ENCODE measurements around the gene PWWP2B. TPM values are rescaled to one million over a fixed set of nuclear protein-coding genes. Genes with fewer than 3 reads are reported as not detected.

PWWP2B gene
- total RNA-seq, 1 donor from 2014 or later, result 24.4 TPM

GRCh38 chr10:132368881-132369635 lies 27.9 kb upstream of the PWWP2B start:
- H3K27ac ChIP-seq, result no peak overlapping the region
- intact Hi-C loops (cut with DNase I), result no loop called here
- H3K4me3 ChIP-seq, result no peak overlapping the region
- peaks cover 21% of the 10 kb centered on the region in 2 donors for H3K36me3 ChIP-seq
- peaks cover 0 to 5% of the 10 kb centered on the region in 2 donors for H3K9me3 ChIP-seq
- TF ChIP-seq CTCF (IDR thresholded peaks at IDR 0.05), result no peak
- no peaks in the 10 kb centered on the region for H3K4me1 ChIP-seq
- H3K27me3 ChIP-seq, result no peaks in the 10 kb centered on the region
- DNase-seq (ENCODE audit: low spot score in 2 of 2), result no peak

GRCh38 chr10:132369636-132370185 lies 27.3 kb upstream of the PWWP2B start:
- intact Hi-C loops (cut with DNase I), result no loop called here
- no peaks in the 10 kb centered on the region for H3K27me3 ChIP-seq
- no peak overlapping the region for H3K4me3 ChIP-seq
- H3K27ac ChIP-seq, result no peak overlapping the region
- peaks cover 20 to 21% of the 10 kb centered on the region in 2 donors for H3K36me3 ChIP-seq
- H3K9me3 ChIP-seq, result peaks cover 0 to 5% of the 10 kb centered on the region in 2 donors
- no peak for TF ChIP-seq CTCF (IDR thresholded peaks at IDR 0.05)
- DNase-seq (ENCODE audit: low spot score in 2 of 2), result no peak
- H3K4me1 ChIP-seq, result no peaks in the 10 kb centered on the region

GRCh38 chr10:132370426-132371340 lies 26.3 kb upstream of the PWWP2B start:
- Histone ChIP-seq H3K36me3 (peaks cover 10 to 20% of the 10 kb centered on the region in 2 donors), H3K27me3 (no peaks in the 10 kb centered on the region), H3K9me3 (peaks cover 0 to 5% of the 10 kb centered on the region in 2 donors), H3K4me3 (no peak overlapping the region), H3K27ac (no peak overlapping the region), H3K4me1 (no peaks in the 10 kb centered on the region)
- TF ChIP-seq CTCF (IDR thresholded peaks at IDR 0.05), result no peak
- no peak for DNase-seq (ENCODE audit: low spot score in 2 of 2)
- intact Hi-C loops (cut with DNase I), result no loop called here

- no peaks in the 10 kb centered on the region for H3K27me3 ChIP-seq
- H3K4me1 ChIP-seq, result no peaks in the 10 kb centered on the region
- DNase-seq (ENCODE audit: low spot score in 2 of 2), result no peak
- peaks cover 0 to 5% of the 10 kb centered on the region in 2 donors for H3K9me3 ChIP-seq
- H3K4me3 ChIP-seq, result no peak overlapping the region
- H3K36me3 ChIP-seq, result peaks cover 3 to 10% of the 10 kb centered on the region in 2 donors
- no peak for TF ChIP-seq CTCF (IDR thresholded peaks at IDR 0.05)
- H3K27ac ChIP-seq, result no peak overlapping the region
- intact Hi-C loops (cut with DNase I), result no loop called here
These were observed 25.3 kb upstream of the PWWP2B start for GRCh38 chr10:132371641-132372081.

- Histone ChIP-seq H3K27ac (no peak overlapping the region), H3K9me3 (peaks cover 0 to 5% of the 10 kb centered on the region in 2 donors), H3K4me3 (no peak overlapping the region), H3K4me1 (no peaks in the 10 kb centered on the region), H3K36me3 (peaks cover 0 to 4% of the 10 kb centered on the region in 2 donors), H3K27me3 (no peaks in the 10 kb centered on the region)
- TF ChIP-seq CTCF (IDR thresholded peaks at IDR 0.05), result no peak
- intact Hi-C loops (cut with DNase I), result no loop called here
- no peak for DNase-seq (ENCODE audit: low spot score in 2 of 2)
These were observed 24.4 kb upstream of the PWWP2B start for GRCh38 chr10:132372516-132373095.

All from ascending aorta (tissue), 2 donors.